Mesodermal cell (in vitro differentiated cells): Measurements from ENCODE around the gene MAML3.
A peak's percentile ranks its signal among the peaks of the same experiment; 100 is the strongest.

ENCODE experiments used
- H3K27ac ChIP-seq: 2 replicates; pipeline ENCODE4 v1.7.0; 2013; ENCODE audit warnings: mild to moderate bottlenecking, low read depth, low read length, moderate library complexity; ENCODE audit not compliant: severe bottlenecking
- H3K36me3 ChIP-seq: 2 replicates; pipeline ENCODE4 v1.7.1; 2013; ENCODE audit warnings: mild to moderate bottlenecking, low read length, moderate library complexity; ENCODE audit not compliant: control insufficient read depth, insufficient read depth
- H3K4me1 ChIP-seq: one replicate; pipeline ENCODE4 v1.7.1; 2013; ENCODE audit warnings: mild to moderate bottlenecking, low read length; ENCODE audit not compliant: insufficient read depth, control insufficient read depth, poor library complexity, severe bottlenecking
- H3K4me3 ChIP-seq: 2 replicates; pipeline ENCODE4 v1.7.0; 2013; ENCODE audit warnings: low read length, control low read depth, mild to moderate bottlenecking; ENCODE audit not compliant: insufficient read depth, poor library complexity, severe bottlenecking; ENCODE audit errors: extremely low read depth
- H3K9me3 ChIP-seq: 2 replicates; pipeline ENCODE4 v1.7.1; 2013; ENCODE audit warnings: mild to moderate bottlenecking, low read length, moderate library complexity; ENCODE audit not compliant: control insufficient read depth
- WGBS, 2 experiments: methylation state at CpG; one replicate each; pipeline ENCODE4 v1.1.5; 2013; ENCODE audit warnings: missing lambda C conversion rate in 2 of 2; ENCODE audit not compliant: insufficient coverage in 2 of 2; 5-methylcytosine and 5-hydroxymethylcytosine counted together

The MAML3 gene

DNA sequence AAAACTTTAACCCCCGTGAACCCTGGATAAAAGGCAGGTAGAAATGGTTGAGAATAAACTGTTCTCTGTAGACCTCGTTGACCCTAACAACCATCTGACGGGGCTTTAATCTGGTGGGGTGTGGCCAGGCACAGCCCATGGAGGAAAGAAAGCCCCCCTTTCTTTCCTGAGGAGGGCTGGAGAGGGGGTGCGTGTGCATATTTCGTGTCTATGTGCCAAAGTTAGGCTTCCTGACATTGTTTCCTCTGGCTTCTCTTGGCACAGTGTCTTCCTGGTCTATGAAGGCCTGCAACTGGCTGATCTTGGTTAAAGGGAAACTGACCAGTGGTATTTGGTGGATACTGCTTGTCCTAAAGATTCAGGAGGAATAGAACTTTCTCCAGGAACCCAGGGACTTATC is 391.3 kb downstream of the MAML3 start:
- Histone ChIP-seq H3K9me3 (no peaks in the 10 kb centered on the region), H3K4me1 (peaks cover 32% of the 10 kb centered on the region), H3K4me3 (no peak overlapping the region), H3K36me3 (no peaks in the 10 kb centered on the region), H3K27ac (peak overlapping the region; percentile 55)
- whole genome bisulfite sequencing, 2 experiments = 100% methylated on average over 3 of the region's 5 CpGs; no CpG with 5 or more reads in 1 of the 2 experiments

DNA sequence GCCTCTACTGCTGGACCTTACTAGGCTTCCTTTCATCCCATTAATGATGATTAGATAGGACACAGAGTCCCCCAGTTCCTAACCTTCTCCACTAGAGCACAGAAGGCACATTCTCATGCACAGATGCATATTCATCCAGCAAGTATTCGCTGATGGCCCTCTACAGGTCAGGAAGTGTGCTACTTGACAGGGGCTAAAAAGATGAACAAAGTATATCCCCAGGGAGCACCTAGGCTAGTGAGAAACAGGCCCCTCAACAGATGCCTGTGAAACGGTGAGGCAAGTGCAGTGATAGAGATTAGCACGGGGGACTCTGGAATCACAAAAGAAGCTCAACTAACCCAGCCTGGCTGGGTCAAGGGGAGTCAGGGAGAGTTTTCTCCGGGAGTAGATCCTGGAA is 392.5 kb downstream of the MAML3 start:
- no peak overlapping the region for H3K27ac ChIP-seq
- no peaks in the 10 kb centered on the region for H3K9me3 ChIP-seq
- WGBS, 2 experiments = 28 to 58% methylated on average over 3 to 4 of the region's 4 CpGs
- no peaks in the 10 kb centered on the region for H3K36me3 ChIP-seq
- peaks cover 36% of the 10 kb centered on the region for H3K4me1 ChIP-seq
- no peak overlapping the region for H3K4me3 ChIP-seq

DNA sequence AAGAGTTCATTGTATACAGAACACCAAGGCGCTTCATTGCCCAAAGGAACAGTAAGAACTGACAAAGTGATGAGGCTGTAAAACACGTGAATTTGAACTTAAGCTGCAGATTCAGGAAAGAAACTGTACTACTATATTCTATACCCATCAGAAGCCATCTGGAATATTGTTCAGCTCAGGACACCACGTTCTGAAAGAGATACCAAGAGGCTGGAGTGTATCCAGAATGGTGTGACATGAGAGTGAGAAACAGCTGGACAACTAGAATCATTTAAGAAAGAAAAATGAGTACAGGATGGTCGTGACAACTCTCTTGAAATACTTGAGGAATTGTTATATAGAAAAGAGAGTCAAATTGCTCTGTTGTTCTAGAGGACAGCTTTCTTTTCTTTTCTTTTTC is 393.4 kb downstream of the MAML3 start:
- Histone ChIP-seq H3K4me1 (peaks cover 36% of the 10 kb centered on the region), H3K36me3 (no peaks in the 10 kb centered on the region), H3K27ac (no peak overlapping the region), H3K9me3 (no peaks in the 10 kb centered on the region), H3K4me3 (no peak overlapping the region)
- 95 to 100% methylated on average over 1 to 3 of the region's 4 CpGs for WGBS, 2 experiments

DNA sequence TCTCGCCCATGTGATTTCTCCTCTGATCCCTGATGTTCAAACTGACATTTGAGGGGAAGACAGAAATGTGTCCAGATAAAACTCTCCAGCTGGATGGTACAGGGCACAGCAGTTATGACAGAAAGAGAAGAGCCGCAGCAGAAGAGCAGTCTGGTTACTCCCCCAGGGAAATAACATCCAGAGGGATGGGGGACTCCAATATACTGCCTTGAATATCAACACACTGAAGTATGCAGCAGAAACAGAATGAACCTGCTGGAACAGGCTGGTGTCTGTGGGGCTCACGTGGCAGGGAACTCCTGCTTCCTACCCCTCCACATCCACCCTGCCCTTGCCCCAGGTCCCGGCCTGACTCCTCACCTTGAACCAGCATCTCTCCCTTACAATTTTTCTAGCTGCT is 394.9 kb downstream of the MAML3 start:
- H3K9me3 ChIP-seq = no peaks in the 10 kb centered on the region
- H3K36me3 ChIP-seq = no peaks in the 10 kb centered on the region
- WGBS, 2 experiments = 80 to 100% methylated on average over 1 to 2 of the region's 4 CpGs
- H3K4me1 ChIP-seq = peaks cover 26% of the 10 kb centered on the region
- H3K4me3 ChIP-seq = no peak overlapping the region
- no peak overlapping the region for H3K27ac ChIP-seq

- Histone ChIP-seq H3K9me3 (no peaks in the 10 kb centered on the region), H3K27ac (no peak overlapping the region), H3K4me1 (peaks cover 8% of the 10 kb centered on the region), H3K4me3 (no peak overlapping the region), H3K36me3 (no peaks in the 10 kb centered on the region)
- WGBS, 2 experiments = 91 to 94% methylated on average over 6 to 7 of the region's 10 CpGs
Measured at GRCh38 chr4:139756391-139757180, 397.4 kb downstream of the MAML3 start.

GRCh38 chr4:139754938-139755337 is 399.0 kb downstream of the MAML3 start:
- Histone ChIP-seq H3K9me3 (no peaks in the 10 kb centered on the region), H3K36me3 (no peaks in the 10 kb centered on the region), H3K4me3 (no peak overlapping the region), H3K27ac (no peak overlapping the region), H3K4me1 (peaks cover 5% of the 10 kb centered on the region)
- 86 to 90% methylated on average over 12 of the region's 12 CpGs for WGBS, 2 experiments

- 85 to 86% methylated on average over 3 of the region's 3 CpGs for WGBS, 2 experiments
- Histone ChIP-seq H3K36me3 (no peaks in the 10 kb centered on the region), H3K27ac (no peak overlapping the region), H3K4me3 (no peak overlapping the region), H3K9me3 (no peaks in the 10 kb centered on the region), H3K4me1 (peaks cover 14% of the 10 kb centered on the region)
Measured at GRCh38 chr4:139753686-139754085, 400.3 kb downstream of the MAML3 start.

- 87 to 88% methylated on average over 4 of the region's 4 CpGs for WGBS, 2 experiments
- Histone ChIP-seq H3K27ac (peak overlapping the region; percentile 7), H3K4me1 (peaks cover 16% of the 10 kb centered on the region), H3K9me3 (no peaks in the 10 kb centered on the region), H3K36me3 (no peaks in the 10 kb centered on the region), H3K4me3 (no peak overlapping the region)
Measured at GRCh38 chr4:139749835-139750498, 404.0 kb downstream of the MAML3 start.

GRCh38 chr4:139749338-139749737 is 404.6 kb downstream of the MAML3 start:
- H3K27ac ChIP-seq = no peak overlapping the region
- H3K36me3 ChIP-seq = no peaks in the 10 kb centered on the region
- peaks cover 16% of the 10 kb centered on the region for H3K4me1 ChIP-seq
- no peak overlapping the region for H3K4me3 ChIP-seq
- no peaks in the 10 kb centered on the region for H3K9me3 ChIP-seq
- 83 to 84% methylated on average over 4 of the region's 6 CpGs for WGBS, 2 experiments

GRCh38 chr4:139746431-139747171 is 407.4 kb downstream of the MAML3 start:
- 54 to 60% methylated on average over 10 to 12 of the region's 12 CpGs for WGBS, 2 experiments
- Histone ChIP-seq H3K9me3 (no peaks in the 10 kb centered on the region), H3K4me3 (no peak overlapping the region), H3K36me3 (no peaks in the 10 kb centered on the region), H3K27ac (peak overlapping the region; percentile 71), H3K4me1 (peaks cover 22% of the 10 kb centered on the region)
